Smooth muscle cell (in vitro differentiated cells): ENCODE results near the gene RWDD1. TPM values are rescaled to one million over a fixed set of nuclear protein-coding genes. Genes with fewer than 3 reads are reported as not detected.

Source experiments
- DNase-seq: peaks from one replicate; lab custom pipeline; 2025; ENCODE audit not compliant: unreplicated experiment; lab: John Stamatoyannopoulos, UW
- H2AFZ ChIP-seq: fragments of 200-600 bp; sonication (generic); 2 replicates; pipeline ENCODE4 v1.6.0; 2016; ENCODE audit warnings: antibody characterized with exemption, low read depth, mild to moderate bottlenecking
- H3F3A ChIP-seq: fragments of 200-600 bp; sonication (generic); 2 replicates; pipeline ENCODE4 v1.6.0; 2017; ENCODE audit warnings: antibody characterized with exemption, low read depth
- H3K27ac ChIP-seq: fragments of 200-600 bp; sonication (generic); 2 replicates; pipeline ENCODE4 v1.5.1; 2016; ENCODE audit warnings: low read depth, mild to moderate bottlenecking
- H3K27me3 ChIP-seq: fragments of 200-600 bp; sonication (generic); 2 replicates; pipeline ENCODE4 v1.6.1; 2016; ENCODE audit warnings: low read depth, mild to moderate bottlenecking
- H3K36me3 ChIP-seq: fragments of 200-600 bp; sonication (generic); 2 replicates; pipeline ENCODE4 v1.5.1; 2016; ENCODE audit warnings: low read depth
- H3K4me1 ChIP-seq: fragments of 200-600 bp; sonication (generic); 2 replicates; pipeline ENCODE4 v1.5.1; 2016; ENCODE audit warnings: low read depth
- H3K4me2 ChIP-seq: fragments of 200-600 bp; sonication (generic); 2 replicates; pipeline ENCODE4 v1.6.0; 2016; ENCODE audit warnings: mild to moderate bottlenecking
- H3K4me3 ChIP-seq: fragments of 200-600 bp; sonication (generic); 2 replicates; pipeline ENCODE4 v1.5.1; 2016; ENCODE audit warnings: mild to moderate bottlenecking
- H3K79me2 ChIP-seq: fragments of 200-600 bp; sonication (generic); 2 replicates; pipeline ENCODE4 v1.6.0; 2016; ENCODE audit warnings: low read depth, mild to moderate bottlenecking
- H3K9ac ChIP-seq: fragments of 200-600 bp; sonication (generic); 2 replicates; pipeline ENCODE4 v1.6.0; 2016; ENCODE audit warnings: low read depth
- H3K9me3 ChIP-seq: fragments of 200-600 bp; sonication (generic); replicated peaks from 2 replicates; pipeline ENCODE4 v1.5.1; 2016; ENCODE audit warnings: low read depth
- H4K20me1 ChIP-seq: fragments of 200-600 bp; sonication (generic); 2 replicates; pipeline ENCODE4 v1.6.0; 2016; ENCODE audit warnings: low read depth
- WGBS: methylation state at CpG from one replicate; pipeline ENCODE4 v1.1.7; 2016; ENCODE audit warnings: low lambda C conversion rate; 5-methylcytosine and 5-hydroxymethylcytosine counted together
- polyA plus RNA-seq: library from polyadenylated mRNA; unstranded; fragments of >200 nt; fragmentation: Nextera tagmentation; extraction: Ambion mirVana; gene quantifications from 2 replicates; pipeline ENCODE4 v1.2.1, GENCODE V29; 2016
- total RNA-seq: library from RNA; depleted of rRNA; stranded (reverse); fragments of >200 nt; gene quantifications from 2 replicates; pipeline ENCODE4 v1.2.3, GENCODE V29; 2014
- TF ChIP-seq, protein P1 (sequence below): fragments of 200-600 bp; sonication (generic); IDR thresholded peaks from 2 replicates; pipeline ENCODE4 v1.5.1; 2017; ENCODE audit warnings: borderline replicate concordance, mild to moderate bottlenecking, antibody characterized with exemption; ENCODE audit not compliant: insufficient read depth, poor library complexity, severe bottlenecking

The RWDD1 gene
- total and polyA plus RNA-seq, 2 experiments from 2014 or later: 64.0 to 69.4 TPM

DNA sequence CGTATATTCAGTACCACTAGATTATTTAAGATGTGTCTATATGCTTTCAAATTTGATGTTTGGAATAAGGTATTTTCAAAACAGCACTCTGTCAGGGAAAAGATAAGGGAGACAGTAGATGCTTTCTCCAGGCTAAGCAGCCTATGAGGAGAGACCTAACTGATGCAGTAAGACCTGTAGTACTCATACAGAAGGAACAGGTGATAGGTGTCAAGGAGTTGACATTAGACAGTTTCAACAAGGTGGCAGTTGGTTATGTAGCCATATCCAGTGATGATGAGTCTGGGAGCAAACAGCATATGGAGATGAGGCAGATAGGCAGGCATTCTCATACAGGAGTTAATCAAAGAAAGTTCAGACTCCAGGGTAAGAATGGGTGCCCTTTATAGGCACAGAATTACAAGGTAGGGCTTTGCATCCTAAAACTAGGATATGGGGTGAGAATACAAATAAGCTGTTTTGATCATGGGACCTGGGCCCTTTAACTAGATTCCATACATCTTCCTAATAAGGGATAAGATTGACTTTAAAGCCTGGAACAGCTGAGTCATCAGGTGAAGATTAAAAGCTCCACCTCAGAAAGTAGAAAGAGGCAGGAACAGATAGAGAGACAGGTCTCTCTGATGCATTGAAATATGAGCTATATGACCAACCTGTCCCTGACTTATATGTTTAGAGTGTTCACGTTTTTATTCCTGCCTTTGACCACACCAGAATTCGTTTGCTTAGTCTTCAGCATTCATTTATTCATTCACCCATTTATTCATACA lies 52.9 kb downstream of the RWDD1 start:
- WGBS: 56% methylated on average over 3 of the region's 3 CpGs
- Histone ChIP-seq H3K36me3 (no peaks in the 10 kb centered on the region), H3K4me1 (no peaks in the 10 kb centered on the region), H3K9ac (no peak overlapping the region), H2AFZ (no peak overlapping the region), H3K27me3 (peaks cover 13% of the 10 kb centered on the region), H3K4me3 (no peak overlapping the region), H4K20me1 (no peaks in the 10 kb centered on the region), H3K4me2 (no peak overlapping the region), H3F3A (no peaks in the 10 kb centered on the region), H3K79me2 (no peaks in the 10 kb centered on the region), H3K27ac (no peak overlapping the region), H3K9me3 (no peaks in the 10 kb centered on the region)
- no peak for DNase-seq
- TF ChIP-seq, protein P1, sequence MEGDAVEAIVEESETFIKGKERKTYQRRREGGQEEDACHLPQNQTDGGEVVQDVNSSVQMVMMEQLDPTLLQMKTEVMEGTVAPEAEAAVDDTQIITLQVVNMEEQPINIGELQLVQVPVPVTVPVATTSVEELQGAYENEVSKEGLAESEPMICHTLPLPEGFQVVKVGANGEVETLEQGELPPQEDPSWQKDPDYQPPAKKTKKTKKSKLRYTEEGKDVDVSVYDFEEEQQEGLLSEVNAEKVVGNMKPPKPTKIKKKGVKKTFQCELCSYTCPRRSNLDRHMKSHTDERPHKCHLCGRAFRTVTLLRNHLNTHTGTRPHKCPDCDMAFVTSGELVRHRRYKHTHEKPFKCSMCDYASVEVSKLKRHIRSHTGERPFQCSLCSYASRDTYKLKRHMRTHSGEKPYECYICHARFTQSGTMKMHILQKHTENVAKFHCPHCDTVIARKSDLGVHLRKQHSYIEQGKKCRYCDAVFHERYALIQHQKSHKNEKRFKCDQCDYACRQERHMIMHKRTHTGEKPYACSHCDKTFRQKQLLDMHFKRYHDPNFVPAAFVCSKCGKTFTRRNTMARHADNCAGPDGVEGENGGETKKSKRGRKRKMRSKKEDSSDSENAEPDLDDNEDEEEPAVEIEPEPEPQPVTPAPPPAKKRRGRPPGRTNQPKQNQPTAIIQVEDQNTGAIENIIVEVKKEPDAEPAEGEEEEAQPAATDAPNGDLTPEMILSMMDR: no peak

- Histone ChIP-seq H3K9ac (no peak overlapping the region), H3K4me2 (no peak overlapping the region), H3K27ac (no peak overlapping the region), H3K4me1 (no peaks in the 10 kb centered on the region), H4K20me1 (no peaks in the 10 kb centered on the region), H2AFZ (no peak overlapping the region), H3K9me3 (no peaks in the 10 kb centered on the region), H3F3A (no peaks in the 10 kb centered on the region), H3K27me3 (peaks cover 13% of the 10 kb centered on the region), H3K36me3 (no peaks in the 10 kb centered on the region), H3K79me2 (no peaks in the 10 kb centered on the region), H3K4me3 (no peak overlapping the region)
- DNase-seq: no peak
- WGBS: 98% methylated on average over 3 of the region's 3 CpGs
- TF ChIP-seq, protein P1: no peak
Observed at GRCh38 chr6:116625872-116626271, 54.6 kb downstream of the RWDD1 start.

GRCh38 chr6:116629563-116629981 lies 58.3 kb downstream of the RWDD1 start:
- H2AFZ ChIP-seq: no peak overlapping the region
- H3K4me2 ChIP-seq: no peak overlapping the region
- no peaks in the 10 kb centered on the region for H3K27me3 ChIP-seq
- H3K36me3 ChIP-seq: no peaks in the 10 kb centered on the region
- no peaks in the 10 kb centered on the region for H4K20me1 ChIP-seq
- H3F3A ChIP-seq: no peaks in the 10 kb centered on the region
- DNase-seq: no peak
- H3K9me3 ChIP-seq: no peaks in the 10 kb centered on the region
- H3K27ac ChIP-seq: no peak overlapping the region
- 94% methylated on average over 5 of the region's 5 CpGs for WGBS
- no peaks in the 10 kb centered on the region for H3K79me2 ChIP-seq
- no peak overlapping the region for H3K4me3 ChIP-seq
- no peak overlapping the region for H3K9ac ChIP-seq
- H3K4me1 ChIP-seq: no peaks in the 10 kb centered on the region
- TF ChIP-seq, protein P1: no peak

GRCh38 chr6:116631379-116631990 lies 60.2 kb downstream of the RWDD1 start:
- no peaks in the 10 kb centered on the region for H3K79me2 ChIP-seq
- DNase-seq: no peak
- no peaks in the 10 kb centered on the region for H3K36me3 ChIP-seq
- H2AFZ ChIP-seq: no peak overlapping the region
- no peak overlapping the region for H3K27ac ChIP-seq
- WGBS: 84% methylated on average over 5 of the region's 5 CpGs
- TF ChIP-seq, protein P1: no peak
- no peaks in the 10 kb centered on the region for H3K9me3 ChIP-seq
- H3K9ac ChIP-seq: no peak overlapping the region
- H3K4me1 ChIP-seq: no peaks in the 10 kb centered on the region
- H3F3A ChIP-seq: no peaks in the 10 kb centered on the region
- no peaks in the 10 kb centered on the region for H4K20me1 ChIP-seq
- H3K4me3 ChIP-seq: no peak overlapping the region
- no peaks in the 10 kb centered on the region for H3K27me3 ChIP-seq
- no peak overlapping the region for H3K4me2 ChIP-seq
